ENCODE measurements around the gene SRRM3. TPM values are rescaled to one million over a fixed set of nuclear protein-coding genes. Genes with fewer than 3 reads are reported as not detected.
A peak's percentile ranks its signal among the peaks of the same experiment; 100 is the strongest.
"Not testable (repeated sequence)": the region's sequence is repeated elsewhere in the genome, so short reads cannot be mapped to it uniquely, and the experiment has no call there.

Gene SRRM3
- total RNA-seq, 1 experiment from 2014 or later: 1.3 TPM

DNA sequence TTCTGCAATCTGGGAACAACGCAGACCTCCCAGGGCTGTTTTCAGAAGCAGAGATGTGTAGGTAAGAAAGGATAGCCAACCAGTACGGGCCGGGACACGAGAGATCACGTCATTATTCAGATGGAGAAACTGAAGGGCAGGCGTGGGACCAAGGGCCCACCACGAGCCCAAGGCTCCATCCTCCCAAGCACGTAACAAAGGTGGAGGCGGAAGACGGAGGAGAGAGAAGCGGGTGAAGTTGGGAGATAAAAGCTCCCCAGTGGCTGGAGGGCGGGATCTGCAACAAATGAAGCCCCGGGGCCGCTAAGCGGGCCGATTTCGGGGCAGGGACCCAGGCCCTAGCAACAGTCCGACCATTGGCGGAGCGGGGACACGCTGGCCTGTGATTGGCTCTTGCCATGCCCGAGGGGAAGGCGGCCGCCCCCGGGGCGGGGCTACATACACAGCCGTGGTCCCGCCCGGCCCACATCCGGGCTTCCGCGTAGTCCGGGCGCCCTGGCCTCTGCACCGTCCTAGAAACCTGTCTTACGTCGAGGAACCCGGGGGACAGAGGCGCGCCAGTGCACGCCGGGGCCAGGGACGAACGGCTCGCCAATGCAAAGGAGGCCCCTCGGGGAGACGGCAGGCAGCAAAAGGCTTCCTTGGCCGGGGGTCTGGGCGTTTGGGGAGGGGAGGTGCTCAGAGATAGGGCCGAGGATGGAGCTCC lies 116.2 kb downstream of the SRRM3 start:
- DNase-seq (ENCODE audit: low read depth): peak; percentile 94
- in situ Hi-C loops (cut with HindIII; ENCODE audit: low pct_unique_long_range_greater_than_20kb, low sequenced_read_pairs): no loop called here

DNA sequence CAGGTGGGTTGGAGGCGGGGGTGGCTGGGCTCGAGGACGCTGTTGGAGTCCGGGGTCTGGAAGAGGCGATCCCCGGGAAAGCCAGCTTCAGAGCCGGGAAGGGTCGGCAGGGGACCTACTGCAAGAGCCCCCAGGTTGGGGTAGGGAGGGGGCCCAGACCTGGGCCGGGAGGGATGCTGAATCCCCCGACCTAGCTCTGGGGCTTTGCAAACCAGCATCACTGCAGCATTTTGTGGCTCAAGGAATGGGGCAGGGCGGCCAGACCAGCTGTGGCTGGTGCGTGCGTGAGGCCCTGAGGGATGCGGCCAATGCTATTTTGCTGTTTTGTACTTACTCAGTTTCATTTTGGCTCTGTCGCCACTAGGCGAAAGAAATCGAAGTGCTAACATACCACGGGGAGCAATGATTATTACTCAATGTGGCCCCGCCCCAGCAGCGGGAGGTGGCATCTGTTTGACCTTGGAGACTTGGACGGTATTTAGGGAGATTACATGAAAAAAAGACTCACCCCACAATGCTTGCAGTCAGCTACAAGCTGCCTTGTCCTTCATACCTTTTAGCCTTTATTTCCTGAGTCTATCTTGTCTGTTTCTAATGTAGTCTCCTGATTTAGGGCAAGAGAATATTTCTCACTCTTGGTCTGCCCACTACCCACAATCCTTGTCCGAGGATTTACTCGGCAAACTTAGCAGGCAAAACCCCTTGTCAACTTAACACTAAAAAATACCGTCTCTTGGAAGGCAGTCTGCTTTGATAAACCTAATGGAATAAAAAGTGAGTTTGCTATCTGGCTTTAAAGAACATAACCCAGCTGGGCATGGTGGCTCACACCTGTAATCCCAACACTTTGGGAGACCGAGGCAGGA lies 117.0 kb downstream of the SRRM3 start:
- in situ Hi-C loops (cut with HindIII; ENCODE audit: low pct_unique_long_range_greater_than_20kb, low sequenced_read_pairs): no loop called here
- peak; percentile 68 for DNase-seq (ENCODE audit: low read depth)

DNA sequence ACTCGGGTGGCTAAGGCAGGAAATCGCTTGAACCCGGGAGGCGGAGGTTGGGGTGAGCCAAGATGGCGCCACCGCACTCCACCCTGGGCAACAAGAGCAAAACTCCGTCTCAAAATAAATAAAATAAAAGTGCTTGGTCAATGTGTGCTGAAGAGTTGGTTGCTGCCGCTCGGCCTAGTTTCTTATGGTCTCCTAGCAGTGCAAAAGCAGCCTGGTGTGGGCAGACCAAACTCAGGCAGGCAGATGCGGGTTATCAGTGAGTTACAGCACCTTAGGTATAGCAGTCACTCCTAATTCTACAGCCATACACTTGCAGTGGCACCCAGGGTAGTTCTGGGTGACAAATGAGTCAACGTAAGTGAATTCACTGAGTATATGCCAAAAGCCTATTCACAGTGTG lies 123.4 kb downstream of the SRRM3 start:
- in situ Hi-C loops (cut with HindIII; ENCODE audit: low pct_unique_long_range_greater_than_20kb, low sequenced_read_pairs): no loop called here
- DNase-seq (ENCODE audit: low read depth): no peak

DNA sequence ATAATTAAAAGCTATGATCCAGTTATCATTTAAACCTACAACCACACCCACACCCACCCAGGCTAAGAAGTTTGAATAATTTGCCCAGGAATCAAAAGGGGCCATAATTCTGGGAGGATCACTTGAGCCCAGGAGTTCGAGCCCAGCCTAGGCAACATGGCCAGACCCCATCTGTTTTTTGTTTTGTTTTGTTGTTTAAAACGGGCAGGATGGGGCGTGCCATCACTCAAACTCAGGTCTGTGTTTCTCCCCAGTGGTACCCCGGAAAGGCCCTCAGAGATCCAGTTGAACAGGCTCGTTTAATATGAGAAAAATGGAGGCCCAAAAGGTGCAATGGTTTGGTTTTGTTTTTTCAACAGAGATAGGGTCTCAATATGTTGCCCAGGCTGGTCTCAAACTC lies 124.1 kb downstream of the SRRM3 start:
- no peak for DNase-seq (ENCODE audit: low read depth)
- in situ Hi-C loops (cut with HindIII; ENCODE audit: low pct_unique_long_range_greater_than_20kb, low sequenced_read_pairs): no loop called here

DNA sequence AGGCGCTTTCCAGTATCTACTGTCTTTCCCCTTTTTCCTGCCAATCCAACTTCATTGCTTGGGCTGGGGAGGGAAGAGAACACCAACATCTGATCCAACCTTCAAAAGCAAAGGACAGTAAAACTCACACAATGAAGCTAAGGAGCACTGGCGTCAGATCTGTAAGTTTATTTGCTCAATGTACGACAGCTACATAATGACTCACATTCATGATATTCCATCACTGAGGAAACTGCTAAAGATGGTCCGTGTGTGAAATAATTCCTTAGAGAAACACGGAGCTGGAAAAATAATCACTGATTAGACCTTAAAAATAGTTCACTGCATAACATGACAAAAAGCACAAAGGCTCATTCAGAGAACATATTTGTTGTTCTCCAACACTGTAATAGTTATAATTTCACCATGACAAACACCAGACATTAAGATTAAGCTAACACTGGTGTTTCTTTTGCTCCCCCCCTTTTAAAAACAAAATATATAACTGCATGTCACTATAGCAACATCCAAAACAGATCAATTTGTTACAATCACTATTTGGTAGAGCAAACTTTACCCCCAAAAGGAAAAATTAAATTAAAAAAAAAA lies 125.0 kb downstream of the SRRM3 start:
- no peak for DNase-seq (ENCODE audit: low read depth)
- in situ Hi-C loops (cut with HindIII; ENCODE audit: low pct_unique_long_range_greater_than_20kb, low sequenced_read_pairs): no loop called here

DNA sequence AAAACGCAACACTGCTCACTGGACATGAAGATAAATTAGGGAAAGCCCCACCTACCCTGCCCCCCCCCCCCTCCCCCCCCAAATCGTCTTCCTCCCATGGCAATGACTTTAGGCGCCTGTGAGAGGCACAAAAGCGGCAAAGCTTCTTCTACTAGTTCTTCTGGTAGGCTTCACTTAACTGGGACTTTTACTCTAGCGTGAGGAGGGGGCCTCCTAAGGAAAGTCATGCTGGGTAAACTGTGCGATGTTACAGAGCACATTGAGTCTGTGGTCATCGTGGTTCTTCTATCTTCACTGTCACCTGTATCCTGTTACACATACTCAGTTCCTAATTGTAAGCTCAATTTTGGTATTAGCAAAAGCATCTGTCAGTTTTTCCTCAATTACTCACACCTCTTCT lies 125.9 kb downstream of the SRRM3 start:
- DNase-seq (ENCODE audit: low read depth): no peak
- in situ Hi-C loops (cut with HindIII; ENCODE audit: low pct_unique_long_range_greater_than_20kb, low sequenced_read_pairs): no loop called here

DNA sequence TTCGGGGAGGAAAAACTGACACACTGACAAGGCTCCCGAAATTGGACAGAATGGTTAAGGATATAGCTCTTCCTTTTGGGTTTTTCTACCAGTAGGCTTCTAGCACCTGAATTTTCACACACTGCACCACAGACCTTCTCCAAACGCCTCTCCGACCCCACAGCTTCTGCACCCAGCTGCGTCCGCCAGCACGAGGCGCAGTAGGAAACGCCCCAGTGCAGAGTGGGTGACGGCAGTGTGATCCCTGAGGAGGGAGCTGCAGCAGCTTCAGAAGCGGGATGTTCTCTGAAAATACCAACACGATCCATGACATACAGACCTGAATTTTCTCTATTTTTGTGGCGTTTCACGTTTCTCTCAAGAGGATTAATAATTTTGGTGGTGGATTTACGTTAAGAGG lies 126.7 kb downstream of the SRRM3 start:
- in situ Hi-C loops (cut with HindIII; ENCODE audit: low pct_unique_long_range_greater_than_20kb, low sequenced_read_pairs): no loop called here
- no peak for DNase-seq (ENCODE audit: low read depth)

DNA sequence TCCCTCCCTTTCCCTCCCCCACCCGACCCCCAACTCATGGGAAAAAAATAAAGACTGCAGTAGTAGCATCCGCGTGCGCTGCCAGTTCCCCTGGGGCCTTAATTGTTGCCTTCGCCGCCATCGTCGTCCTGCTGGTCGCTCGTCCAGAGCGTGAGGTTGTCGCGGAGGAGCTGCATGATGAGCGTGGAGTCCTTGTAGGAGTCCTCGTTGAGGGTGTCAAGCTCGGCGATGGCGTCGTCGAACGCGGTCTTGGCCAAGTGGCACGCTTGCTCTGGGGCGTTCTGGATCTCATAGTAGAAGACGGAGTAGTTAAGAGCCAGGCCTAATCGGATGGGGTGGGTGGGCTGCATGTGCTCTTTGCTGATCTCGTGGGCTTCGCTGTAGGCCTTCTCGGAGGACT lies 127.8 kb downstream of the SRRM3 start:
- in situ Hi-C loops (cut with HindIII; ENCODE audit: low pct_unique_long_range_greater_than_20kb, low sequenced_read_pairs): no loop called here
- no peak for DNase-seq (ENCODE audit: low read depth)

DNA sequence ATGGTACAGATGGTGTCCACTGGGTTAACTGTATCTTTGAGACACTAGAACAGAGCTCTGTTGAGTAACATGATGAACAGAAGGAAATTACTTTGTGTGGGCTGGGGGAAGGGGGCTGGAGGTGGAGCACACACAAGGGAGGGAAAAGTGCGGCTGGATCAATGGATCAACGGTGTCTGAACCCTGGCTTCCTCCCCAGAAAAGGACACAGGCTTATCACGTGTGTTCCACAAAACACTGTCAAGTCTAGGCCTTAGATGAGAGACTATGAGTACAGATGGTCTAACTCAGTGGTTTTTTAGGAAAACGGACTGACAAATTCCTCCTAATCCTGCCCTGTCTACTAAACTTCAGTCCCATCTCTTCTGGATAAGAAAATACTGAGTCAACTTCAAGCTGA lies 128.6 kb downstream of the SRRM3 start:
- in situ Hi-C loops (cut with HindIII; ENCODE audit: low pct_unique_long_range_greater_than_20kb, low sequenced_read_pairs): no loop called here
- DNase-seq (ENCODE audit: low read depth): no peak

DNA sequence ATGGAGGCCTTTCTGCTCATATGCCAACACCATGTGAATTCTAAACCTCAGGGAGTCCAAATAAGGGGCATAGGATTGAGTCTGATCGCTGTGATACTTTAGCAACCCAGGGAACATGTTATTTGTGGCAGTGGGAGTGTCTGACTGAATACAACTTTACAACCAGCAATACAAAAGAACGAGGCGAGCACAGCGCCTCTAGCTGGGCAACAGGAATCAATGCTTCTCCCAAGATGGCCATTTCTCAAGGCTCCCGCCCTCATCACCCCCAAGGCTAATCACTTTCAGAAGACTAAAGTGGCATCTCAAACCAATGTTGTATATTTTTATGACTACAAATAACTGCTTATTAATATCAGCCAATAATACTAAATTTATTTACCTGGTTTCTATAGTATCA lies 129.0 kb downstream of the SRRM3 start:
- in situ Hi-C loops (cut with HindIII; ENCODE audit: low pct_unique_long_range_greater_than_20kb, low sequenced_read_pairs): no loop called here

DNA sequence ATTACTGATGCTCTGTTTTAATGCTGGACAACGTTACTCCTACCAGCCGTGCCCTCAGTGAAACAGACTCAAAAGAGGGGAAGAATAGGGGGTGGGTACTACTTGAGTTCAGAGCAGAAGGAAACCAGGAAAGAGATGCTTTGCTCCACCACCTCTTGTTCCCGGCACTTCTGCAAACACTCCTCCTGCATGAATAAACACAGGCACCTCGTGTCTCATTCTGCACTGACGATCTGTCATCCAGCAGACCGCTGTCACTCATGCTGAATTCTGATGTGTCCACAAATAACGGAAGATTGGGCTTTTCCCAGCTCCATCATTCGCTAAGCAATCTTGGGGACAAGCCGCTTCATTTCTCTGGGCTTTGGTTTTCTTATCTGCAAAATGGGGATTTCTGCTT lies 130.4 kb downstream of the SRRM3 start:
- DNase-seq (ENCODE audit: low read depth): no peak
- in situ Hi-C loops (cut with HindIII; ENCODE audit: low pct_unique_long_range_greater_than_20kb, low sequenced_read_pairs): no loop called here

More for the DNA sequence above, 129.0 kb downstream of the SRRM3 start:
- DNase-seq (ENCODE audit: low read depth): no peak

DNA sequence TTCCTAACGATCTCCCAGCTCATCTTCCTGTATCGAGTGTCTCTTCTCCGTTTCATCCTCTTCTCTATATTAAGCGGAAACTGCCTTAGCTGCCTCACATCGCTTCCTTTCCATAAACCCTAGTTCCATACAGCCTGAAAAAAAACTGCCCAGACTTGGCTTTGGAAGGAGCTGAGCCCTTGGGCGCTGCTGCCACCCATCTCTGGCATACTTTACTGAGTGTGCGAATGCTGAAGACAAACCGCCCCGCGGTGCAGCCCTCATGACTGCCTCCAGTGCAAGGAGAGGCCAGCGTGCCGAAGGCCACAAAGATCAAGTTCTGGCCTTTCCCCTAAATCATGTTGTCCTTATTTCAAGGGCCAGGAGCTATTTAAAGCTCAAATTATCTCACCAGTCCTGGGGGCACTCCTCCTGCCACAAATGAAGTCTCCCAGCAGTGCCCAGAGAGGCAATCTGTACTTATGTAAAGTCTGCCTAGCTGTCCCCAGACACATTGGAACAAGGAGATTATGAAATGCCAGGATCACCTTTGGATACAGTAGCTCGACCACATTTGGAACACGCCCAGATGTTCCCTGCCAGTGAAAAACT lies 131.9 kb downstream of the SRRM3 start:
- in situ Hi-C loops (cut with HindIII; ENCODE audit: low pct_unique_long_range_greater_than_20kb, low sequenced_read_pairs): no loop called here
- DNase-seq (ENCODE audit: low read depth): no peak

DNA sequence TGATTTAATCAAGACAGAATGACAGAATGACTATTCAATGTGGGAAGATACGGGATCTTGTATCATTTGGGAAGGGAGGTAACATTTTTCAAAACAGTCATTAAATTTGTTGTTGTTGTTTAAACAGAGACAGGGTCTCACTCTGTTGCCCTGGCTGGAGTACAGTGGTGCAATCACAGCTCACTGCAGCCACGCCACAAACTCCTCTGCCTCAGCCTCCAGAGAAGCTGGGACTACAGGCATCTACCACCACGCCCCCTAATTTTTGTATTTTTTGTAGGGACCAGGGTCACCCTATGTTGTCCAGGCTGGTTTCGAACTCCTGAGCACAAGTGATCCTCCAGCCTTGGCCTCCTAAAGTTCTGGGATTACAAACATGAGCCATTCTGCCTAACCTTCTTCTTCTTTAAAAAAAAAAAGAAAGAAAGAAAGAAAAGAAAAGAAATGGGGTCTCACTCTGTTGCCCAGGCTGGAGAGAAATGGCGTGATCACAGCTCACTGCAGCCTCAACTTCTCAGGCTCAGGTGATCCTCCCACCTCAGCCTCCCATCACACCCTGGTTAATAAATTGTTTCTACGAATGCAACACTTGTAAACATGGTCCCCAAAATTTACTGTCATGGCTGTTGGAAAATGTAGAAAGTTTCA lies 132.7 kb downstream of the SRRM3 start:
- DNase-seq (ENCODE audit: low read depth): no peak
- in situ Hi-C loops (cut with HindIII; ENCODE audit: low pct_unique_long_range_greater_than_20kb, low sequenced_read_pairs): no loop called here

DNA sequence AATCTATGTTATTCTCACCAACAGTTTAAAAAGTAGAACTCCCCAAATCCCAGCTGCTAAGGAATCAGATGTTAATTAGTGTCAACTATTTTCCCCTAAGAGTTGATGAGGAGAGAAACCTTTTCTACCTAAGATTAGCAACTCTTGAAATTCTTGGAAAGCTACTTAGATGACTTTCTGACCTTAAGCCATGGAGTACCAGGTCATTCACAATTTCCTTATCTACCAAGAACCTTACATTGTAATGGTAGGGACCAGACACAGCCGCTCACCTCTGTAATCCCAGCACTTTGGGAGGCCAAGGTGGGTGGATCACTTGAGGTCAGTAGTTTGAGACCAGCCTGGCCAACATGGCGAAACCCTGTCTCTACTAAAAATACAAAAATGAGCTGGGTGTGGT lies 133.7 kb downstream of the SRRM3 start:
- in situ Hi-C loops (cut with HindIII; ENCODE audit: low pct_unique_long_range_greater_than_20kb, low sequenced_read_pairs); DNase-seq (ENCODE audit: low read depth): not testable (repeated sequence)

DNA sequence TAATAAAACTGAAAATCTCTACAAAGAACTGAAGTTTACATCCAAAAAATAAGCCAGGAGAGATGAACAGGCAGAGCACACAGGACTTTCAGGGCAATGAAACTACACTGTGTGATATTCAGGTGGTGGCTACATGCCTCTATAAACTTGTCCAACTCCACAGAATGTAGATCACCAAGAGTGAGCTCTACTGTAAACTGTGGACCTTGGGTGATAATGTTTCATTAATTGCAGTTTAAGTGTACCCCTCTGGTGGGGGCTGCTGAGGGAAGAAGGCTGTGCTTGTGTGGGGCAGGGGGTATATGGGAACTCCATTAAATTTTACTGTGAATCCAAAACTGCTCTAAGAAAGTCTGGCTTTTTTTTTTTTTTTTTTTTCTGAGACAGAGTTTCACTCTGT lies 134.4 kb downstream of the SRRM3 start:
- in situ Hi-C loops (cut with HindIII; ENCODE audit: low pct_unique_long_range_greater_than_20kb, low sequenced_read_pairs): no loop called here
- DNase-seq (ENCODE audit: low read depth): no peak

All from Caki2 (cell line).